CD4-positive, alpha-beta T cell treated with Interleukin-15 for 1 hour (primary cell): ENCODE measurements around the gene IKZF2.

Experiments
- DNase-seq: peaks from one replicate; pipeline ENCODE4 v3.0.0-alpha.2; 2020

The IKZF2 gene

DNA sequence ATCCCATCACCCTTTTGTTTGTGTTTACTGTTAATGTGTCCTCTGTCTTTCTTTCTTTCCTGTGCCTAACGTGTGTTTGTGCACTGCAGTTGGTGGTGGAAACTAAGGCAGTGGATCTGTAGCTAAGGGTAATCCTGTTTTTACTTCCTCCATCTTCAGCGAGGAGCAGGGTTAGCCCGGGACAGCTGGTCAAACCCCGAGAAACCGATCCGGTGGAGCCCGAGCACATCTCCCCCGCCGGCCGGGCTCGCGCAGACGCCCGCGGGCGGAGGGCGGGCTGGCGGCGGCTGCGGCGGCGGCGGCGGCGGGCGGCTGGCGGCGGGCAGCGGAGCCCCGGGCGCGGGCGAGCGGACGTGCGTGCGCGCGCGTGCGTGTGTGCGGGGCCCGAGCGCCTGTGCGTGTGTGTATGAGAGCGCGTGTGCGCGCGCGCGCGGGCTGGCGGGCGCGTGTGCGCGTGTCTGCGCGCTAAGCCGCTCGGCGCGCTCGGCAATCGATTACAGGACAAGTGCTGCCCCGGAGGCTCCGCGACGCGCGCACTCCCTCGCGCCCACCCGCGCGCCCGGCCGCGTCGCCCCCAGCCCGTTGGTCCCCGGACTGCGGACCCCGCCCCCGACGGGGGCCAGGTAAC lies at the start of gene IKZF2:
Gene IKZF2 (minus strand): TSS at position 176 of the 628 bp plus-strand sequence. CDS start 2,983 bp downstream, outside the sequence.
- peak; percentile 85 for DNase-seq

DNA sequence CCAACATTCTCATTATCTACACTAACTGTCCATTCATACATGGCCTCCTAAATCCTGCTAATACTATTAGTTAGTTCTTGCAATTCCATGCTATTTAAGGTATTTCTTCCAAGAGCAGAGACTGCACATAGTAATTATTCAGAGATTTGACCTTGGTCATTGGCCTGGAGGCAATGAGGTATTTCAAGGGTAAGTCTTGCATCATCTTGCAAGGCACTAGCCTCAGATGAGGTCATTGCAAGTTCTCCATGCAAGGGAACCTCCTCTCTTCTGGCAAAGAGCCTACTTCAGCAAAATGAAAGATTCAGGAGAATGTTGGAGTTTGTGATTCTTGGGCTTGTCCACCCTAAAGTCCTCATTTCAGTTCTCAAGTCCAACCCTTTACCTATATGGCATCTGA lies 48.5 kb upstream of the IKZF2 start:
- DNase-seq: no peak

DNA sequence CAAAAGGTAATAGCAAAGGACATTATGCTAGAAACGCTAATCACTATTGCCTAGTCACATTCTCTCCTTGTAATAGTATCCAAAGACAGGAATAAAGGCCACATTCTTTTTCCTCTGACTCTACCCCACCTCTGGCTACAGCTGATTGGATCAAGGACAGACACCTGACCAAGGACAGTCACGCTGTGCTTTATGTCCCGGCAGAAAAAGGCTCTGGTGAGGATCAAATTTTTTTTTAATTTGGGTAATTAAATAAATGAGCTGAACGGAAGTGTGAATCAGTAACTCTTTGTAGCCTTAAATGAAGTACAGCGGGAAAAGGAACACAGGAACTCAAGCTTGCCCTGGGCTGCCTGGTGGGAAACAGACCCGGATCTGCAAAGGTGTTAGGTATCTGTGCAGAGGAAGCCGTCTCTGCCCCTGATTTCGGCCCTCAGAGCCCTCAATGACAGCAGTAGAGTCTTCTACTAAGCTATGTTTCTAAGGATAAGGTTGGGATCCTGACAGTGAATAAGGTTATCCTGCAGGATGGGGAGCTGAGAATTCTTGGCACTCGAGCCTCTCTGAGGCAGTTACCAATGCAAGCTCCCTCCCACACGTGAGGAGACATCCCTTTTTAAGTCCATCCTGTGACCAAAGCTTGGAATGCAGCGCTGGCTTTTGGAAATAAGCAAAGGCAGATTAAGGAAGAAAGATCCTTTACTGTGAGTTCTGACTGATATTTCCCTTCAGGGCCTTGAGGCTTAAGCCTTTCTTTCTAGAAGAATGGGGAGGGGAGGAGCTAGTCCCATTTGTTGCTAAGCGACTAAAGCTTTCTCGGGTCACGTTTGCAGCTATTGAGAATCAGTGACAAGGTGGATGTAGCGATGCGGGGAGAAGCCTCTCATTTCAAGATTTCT lies 37.8 kb upstream of the IKZF2 start:
- DNase-seq: no peak

DNA sequence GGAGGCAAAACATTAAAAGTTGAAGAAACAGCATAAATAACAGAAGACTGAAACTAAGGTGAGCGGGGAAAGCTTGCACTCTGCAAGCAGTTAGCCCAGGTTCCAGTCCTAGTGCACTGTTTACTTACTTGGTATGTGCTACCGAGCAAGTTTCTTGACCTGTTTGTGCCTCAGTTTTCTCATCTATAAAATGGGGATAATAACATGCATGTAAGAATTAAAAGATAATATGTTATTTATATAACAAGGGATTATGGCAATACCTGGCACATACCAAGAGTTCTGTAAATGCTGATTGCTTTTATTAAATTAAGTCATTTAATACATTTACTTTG lies 37.1 kb upstream of the IKZF2 start:
- no peak for DNase-seq

DNA sequence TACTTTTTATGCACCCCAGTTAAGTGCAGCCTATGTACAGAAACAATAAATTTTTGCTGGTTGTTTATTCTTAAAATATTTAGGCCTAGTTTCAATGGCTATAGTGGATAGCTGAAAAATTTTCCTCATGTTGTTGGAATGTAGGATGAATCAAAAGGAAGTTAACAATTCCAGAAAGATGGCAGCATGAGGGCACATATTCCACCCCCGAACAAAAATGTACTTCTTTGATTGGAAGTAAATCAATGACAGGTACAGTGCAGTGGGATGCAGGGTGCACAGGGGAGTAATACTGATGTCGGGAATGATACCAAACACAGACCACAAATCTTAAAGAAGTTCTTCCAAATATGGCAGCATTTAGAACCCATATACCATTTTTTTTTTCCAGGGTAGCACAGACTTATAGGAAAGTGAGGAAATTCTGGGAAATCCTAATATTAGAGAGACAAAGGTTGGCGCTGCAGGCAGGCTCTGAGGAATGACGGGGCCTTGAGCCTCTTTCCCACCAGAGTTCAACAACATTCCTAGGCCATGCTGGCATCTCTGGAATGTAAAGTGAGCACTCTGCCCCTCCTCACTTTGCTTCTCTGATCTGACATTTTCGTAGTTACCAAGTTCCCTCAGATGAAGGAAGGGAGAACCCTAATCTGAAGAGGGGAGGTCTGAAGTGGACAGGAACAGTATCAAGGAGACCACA lies 36.6 kb upstream of the IKZF2 start:
- no peak for DNase-seq

DNA sequence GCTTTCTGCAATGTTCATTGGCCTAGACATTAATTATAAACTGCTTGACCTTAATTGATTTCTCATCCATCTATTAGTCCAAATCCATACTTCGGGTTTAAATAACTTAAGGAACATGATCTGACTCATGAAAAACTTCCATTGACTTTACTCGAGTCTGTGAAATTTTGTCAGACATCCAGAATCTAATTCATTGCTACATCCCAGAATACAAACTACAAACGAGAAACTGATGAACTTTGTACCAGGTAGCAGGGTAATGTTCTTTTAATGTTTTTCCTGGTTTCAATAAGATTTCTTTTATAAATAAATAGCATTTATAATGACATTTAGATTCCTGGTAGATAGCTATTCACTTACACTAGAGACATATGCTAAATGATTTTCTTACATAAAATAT lies 36.0 kb upstream of the IKZF2 start:
- DNase-seq: no peak

DNA sequence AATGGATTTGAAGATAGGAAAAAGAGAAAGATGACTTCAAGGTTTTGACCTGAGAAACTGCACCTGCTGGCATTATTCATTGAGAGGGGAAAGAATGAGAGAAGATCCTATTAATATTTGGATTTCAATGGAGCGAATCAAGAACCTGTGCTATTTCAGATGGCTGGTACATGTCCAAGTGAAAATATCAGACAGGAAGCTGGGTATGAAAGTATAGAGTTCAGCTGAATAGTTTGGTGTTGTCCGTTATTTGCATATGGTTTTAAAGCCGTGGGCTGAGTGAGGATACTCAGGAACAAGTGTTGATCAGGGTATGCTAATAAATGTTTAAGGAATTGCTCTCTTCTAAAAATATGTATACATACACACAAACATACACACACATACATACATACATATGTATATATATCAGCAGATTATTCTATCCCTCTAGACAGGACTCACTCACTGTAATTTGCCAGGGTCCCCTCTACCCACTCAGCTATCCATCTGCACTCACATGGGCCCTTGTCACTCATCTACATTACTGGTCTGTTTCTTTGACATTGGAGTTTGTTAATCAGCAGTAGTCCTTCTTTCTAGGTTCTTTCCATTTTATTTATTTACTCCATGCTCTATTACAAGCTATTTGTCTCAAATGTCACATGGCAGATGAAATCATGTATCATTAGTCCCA lies 33.9 kb upstream of the IKZF2 start:
- DNase-seq: no peak

DNA sequence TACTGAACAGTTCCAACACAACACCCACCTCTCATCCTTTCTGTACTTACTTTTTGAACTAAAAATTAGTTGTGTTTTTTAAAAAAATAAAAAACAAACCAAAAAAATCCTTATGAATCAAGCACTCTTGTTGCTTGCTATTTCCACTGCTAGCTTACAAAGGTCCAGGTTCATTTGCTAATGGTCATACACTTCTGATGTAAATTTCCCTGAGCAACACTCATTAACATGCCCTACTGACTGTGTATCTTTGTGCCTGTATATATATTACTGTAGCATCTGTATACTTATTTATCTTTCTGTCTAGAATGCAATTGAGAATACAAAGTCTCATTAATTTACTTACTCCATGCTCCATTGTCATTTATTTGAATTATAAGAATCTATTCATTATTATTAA lies 30.3 kb upstream of the IKZF2 start:
- DNase-seq: no peak

DNA sequence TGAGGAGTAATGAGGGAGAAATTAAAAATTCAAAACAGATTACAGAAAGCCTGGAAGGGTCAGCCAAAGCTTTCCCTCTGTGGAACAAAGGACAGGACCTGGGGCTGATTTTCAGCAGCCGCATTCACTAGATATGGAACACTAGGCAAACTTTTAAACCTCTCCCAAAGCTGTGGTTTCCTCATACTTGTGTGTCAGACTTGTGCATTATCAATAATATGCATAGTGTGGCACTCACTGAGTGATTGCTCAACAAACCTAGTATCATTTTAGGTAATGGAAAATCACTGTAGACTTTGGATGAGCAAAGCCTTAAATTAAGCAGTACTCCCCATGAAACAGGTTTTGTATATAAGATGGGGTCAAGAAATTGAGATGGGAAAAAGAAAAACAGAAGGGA lies 26.3 kb upstream of the IKZF2 start:
- no peak for DNase-seq

DNA sequence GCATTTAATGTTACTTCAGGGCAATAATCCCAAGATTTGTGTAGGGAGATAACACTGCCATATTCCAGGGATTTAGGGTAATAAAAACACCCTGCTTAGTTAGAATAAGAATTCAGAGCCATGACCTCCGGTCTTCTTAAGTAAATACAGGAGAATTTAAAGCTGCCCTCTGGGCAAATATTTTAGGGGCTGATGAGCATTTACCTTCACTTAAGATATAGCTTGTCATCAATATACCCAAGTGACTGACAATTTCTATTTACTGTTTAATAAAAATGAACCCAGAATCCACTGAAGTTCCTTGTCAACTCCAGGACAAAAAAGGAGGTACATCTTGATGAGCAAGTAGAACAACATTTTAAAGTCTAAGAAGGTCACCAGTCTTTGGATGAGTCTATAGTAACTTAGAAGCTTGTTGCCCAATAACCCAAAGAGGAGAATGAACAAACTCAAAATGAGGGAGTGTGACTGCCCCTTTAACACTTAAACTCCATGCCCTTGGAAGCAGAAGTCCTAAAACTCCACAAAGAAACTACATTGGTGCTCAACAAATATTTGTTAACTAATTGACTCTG lies 24.3 kb upstream of the IKZF2 start:
- no peak for DNase-seq

DNA sequence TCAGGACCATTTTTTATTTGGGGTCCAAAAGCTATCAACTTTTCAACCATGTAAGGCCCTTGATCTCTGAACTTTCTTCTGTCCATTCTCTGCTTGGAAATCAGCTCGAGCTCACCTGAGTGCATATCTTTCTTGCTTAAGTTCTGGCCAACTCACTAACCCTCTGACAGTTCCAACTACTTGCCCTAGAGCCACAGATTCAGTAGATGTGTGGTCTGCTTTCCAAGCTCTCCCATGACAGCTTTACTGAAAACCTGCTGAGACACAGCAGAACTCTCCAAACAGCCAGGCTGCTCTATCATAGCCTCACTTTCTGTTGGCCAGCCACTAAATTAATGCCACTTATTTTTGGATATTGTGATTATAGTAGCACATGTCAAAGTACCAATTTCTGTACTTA lies 21.2 kb upstream of the IKZF2 start:
- no peak for DNase-seq

DNA sequence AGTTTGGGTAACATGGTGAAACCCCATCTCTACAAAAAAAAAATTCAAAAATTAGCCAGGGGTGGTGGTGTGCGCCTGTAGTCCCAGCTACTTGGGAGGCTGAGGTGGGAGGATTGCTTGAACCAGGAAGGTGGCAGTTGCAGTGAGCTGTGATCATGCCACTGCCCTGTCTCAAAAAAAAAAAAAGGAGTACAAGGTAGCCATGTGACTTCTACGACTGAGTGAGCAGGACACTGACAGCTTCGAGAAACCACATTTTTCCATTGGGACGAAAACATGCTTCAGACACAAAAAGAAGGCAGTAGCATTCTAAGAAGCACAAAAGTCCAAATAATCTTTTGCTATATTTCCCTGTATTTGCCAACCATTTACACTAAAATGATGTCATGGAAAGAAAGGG lies 19.7 kb upstream of the IKZF2 start:
- no peak for DNase-seq

DNA sequence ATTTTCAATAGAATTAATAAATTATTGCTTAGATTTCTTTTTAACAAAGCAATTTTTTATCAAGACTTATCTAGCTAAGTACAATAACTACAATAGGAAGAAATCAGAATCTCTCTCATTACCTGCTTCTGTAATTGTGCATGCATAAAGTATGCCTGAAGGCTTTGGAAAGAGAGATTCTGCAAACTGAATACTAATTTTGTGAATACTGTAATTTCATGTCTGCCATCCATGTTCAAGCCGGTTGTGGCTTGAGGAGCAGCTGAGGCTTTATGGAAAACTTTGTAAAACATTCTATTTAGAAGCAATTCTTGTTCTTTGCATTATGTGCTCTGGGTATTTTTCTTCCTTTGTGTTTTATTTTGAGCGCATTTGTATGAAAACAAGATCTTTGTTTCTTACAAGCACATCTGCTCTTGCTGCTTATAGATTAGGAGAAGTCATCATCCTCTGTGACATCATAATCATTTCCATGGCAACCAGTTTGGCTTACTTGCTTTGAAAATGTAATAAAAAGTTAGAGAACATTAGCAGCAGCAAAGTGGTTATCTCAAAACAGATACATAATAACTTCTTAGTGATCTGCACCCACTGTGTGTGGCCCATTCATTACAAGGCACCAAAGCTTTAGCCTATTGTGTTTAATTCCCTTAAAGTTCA lies 16.0 kb upstream of the IKZF2 start:
- DNase-seq: no peak

DNA sequence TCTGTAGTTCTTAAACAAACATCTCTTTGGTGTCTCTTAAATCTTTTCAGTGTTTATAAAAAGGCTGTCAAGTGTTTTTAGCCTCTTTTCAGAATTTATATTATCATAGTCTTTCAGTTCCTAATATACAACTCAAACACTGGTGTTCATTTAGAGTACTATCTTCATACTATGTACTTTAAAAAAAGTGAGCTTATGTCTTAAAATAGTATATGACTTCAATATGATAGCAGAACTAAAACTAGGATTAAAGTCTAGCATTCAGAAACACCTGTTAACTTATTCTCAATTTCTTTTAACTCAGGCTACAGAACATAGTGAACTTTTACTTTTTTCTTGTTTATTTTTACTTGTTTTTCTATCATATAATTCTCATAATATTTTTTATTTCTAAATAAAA lies 14.7 kb upstream of the IKZF2 start:
- DNase-seq: no peak

DNA sequence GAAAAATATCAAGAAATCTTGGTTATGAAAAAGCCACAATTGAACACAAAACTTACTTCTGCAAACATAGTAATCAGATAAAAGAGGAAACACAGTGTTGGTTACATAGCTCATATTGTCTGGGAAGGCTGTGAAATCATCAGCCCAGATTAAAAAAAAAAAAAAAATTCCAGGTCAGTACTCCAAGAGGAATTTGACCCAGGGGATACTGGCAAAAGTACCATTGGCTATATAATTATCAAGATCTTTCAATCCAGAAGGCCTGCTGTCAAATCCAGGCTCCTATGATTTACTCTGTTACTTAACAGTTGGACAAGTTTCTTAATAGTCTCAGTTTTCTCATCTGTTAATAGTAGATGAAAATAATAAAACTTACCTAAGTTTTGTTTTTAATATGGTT lies 12.9 kb upstream of the IKZF2 start:
- no peak for DNase-seq

DNA sequence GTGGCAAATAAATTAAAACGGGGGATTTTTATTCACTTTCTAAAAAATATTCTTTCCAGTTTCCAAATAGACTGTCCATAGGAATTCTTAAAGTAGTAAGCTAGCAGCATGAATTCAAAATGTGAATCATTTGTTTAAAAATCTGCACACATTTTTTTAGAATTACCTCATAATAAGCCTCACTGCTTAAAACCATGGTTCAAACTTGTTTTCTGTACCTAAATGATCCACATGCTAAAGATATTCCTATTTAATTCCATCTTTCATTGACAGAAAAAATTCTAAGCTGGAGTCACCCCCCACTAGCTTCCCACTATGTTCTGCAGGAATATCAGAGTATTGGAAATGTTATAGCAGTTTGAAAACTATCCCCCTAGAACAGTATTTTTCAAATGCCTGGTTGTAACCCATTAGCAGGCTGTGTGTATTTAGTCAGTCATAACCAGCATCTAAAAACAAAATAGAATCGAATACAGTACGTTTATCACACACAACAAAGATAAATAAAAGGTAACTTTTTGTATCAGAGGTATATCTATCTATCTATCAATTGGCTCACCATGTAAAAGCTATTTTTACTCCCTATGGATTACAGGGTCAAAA lies 11.2 kb upstream of the IKZF2 start:
- no peak for DNase-seq

DNA sequence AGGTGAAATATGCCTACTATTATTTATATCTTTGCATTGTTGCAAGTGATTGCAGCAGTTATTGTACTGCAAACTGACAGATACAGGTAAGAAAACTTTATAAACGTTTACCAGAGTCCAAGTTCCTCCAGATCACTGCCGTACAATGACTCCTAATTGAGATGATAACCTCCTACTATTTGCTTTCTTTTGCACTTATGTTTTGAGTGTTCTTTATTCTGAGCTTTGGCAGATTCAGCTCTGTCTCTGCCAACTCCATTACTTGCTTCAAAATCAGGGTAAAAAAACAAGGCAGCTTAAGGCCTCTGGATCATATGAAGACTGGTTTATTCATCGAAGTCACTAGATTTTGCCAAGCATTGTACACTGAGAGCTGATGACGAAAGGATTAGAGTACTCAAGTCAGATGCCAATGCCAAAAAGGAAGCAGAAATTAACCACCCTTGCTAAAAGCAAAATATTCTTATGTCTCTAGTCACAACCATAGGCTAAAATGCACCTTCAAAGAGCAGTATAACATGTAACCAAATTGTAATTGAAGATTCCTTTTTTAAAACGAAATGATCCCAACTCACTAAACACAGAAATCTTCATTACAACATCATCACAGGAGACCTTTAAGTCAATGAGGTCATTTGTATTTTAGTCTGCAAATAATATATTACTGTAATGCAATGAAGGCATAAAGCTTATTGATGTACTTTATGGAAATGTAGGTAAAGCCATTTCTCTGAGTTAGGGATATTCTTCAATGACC lies 10.5 kb upstream of the IKZF2 start:
- no peak for DNase-seq

DNA sequence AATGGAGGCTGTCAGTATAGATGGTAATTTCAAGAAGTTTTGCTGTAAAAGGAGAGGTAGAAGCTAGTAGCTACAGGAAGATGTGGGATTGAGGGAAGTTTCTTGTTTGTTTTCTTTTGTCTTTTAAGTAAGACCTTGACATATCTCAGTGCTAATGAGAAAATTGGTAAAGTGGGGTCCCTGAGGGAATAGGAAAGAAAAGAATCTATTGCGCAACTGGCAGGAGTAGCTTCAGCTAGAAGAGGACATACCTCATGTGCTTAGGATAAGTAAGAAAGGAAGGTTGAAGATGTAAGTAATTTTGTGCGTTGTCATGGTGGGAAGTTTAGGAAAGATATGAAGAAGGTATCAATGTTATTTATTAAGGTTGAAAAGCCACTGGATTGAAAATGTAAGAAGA lies 8.4 kb upstream of the IKZF2 start:
- no peak for DNase-seq

DNA sequence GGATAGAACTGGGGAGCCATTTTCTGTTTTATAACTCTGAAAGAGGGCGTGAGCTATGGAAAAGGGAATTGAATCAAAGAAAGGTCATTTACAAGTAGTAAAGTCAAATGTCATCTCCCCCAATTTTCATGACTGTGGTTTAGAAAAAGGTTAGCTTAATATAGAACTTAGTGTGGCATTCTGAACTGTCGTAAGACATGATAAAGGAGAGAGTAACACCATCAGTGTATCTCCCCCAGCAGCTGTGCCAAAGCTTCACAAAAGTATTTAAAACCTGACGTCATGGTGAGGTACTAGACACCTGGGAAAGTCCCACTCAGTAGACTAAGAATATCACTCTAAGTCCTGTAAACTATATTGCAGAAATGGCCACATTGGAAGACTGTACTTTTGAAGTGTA lies 5.8 kb upstream of the IKZF2 start:
- peak; percentile 54 for DNase-seq

DNA sequence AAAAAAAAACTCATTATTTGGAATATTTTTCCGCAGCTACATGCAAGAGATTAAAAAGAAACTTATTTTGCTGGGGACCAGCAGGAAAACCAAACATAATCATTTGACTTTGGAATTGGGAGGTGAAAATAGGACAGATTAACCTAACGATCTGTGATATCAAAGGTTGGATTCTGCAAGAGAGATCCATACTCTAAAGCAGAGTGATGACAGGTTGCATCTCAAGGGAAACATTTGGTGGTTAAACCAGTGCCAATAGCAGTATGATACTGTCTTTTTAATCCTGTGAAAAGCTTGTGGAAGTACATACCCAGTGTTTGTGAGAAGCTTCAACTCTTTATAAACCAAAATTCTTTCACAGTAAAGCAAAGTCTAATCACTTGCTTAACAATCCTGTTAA lies 5.3 kb upstream of the IKZF2 start:
- no peak for DNase-seq

DNA sequence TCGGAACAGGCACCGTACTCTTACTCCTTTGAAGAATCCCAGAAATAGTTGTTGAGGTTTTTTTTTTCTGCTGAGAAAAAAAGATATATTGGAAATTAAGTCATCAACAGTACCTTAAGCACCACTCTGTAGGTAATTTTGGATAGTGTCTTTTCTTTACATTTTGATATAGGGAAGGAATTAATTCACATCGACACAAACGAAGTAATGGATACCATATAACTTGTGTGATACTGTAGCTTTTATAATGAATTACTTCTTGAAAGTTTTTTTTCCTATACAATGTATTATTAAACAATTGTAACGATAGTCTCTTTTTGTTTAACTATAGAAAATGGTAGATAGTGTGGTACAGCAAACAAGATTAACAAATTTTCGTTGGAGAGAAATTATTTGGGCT lies 1.5 kb upstream of the IKZF2 start:
- no peak for DNase-seq
